GM12891 (cell line): ENCODE measurements around the gene GALP. TPM values are rescaled to one million over a fixed set of nuclear protein-coding genes. Genes with fewer than 3 reads are reported as not detected.
"Not testable (repeated sequence)": the region's sequence is repeated elsewhere in the genome, so short reads cannot be mapped to it uniquely, and the experiment has no call there.

Source experiments
- DNase-seq: peaks from one replicate; pipeline ENCODE4 v3.0.0; 2011; ENCODE audit warnings: low spot score; ENCODE audit not compliant: insufficient read length
- FAIRE-seq: peaks from 2 replicates; lab custom pipeline; 2011; peaks lifted over from hg19 to GRCh38; lab: Jason Lieb, UNC
- PAX5 ChIP-seq: IDR thresholded peaks from 2 replicates; pipeline ENCODE4 v1.6.1; 2011; ENCODE audit warnings: low read length, moderate library complexity, mild to moderate bottlenecking; ENCODE audit not compliant: insufficient read depth, severe bottlenecking
- POLR2A ChIP-seq: IDR thresholded peaks from 2 replicates; pipeline ENCODE4 v1.6.1; 2011; ENCODE audit warnings: low read depth, low read length, control low read depth
- POLR2AphosphoS5 ChIP-seq: IDR thresholded peaks from 2 replicates; pipeline ENCODE4 v1.6.1; 2011; ENCODE audit warnings: low read depth, low read length, control low read depth
- POU2F2 ChIP-seq: IDR thresholded peaks from 2 replicates; pipeline ENCODE4 v1.6.1; 2011; ENCODE audit warnings: low read depth, mild to moderate bottlenecking, control low read depth, low read length, moderate library complexity
- SPI1 ChIP-seq: IDR thresholded peaks from 2 replicates; pipeline ENCODE4 v1.6.1; 2011; ENCODE audit warnings: low read depth, low read length, control low read depth
- TAF1 ChIP-seq: IDR thresholded peaks from 2 replicates; pipeline ENCODE4 v1.6.1; 2011; ENCODE audit warnings: low read depth, low read length, control low read depth
- polyA plus RNA-seq: library from polyadenylated mRNA; unstranded; fragments of >200 nt; gene quantifications from one replicate; pipeline ENCODE4 v1.2.1, GENCODE V29; 2012; ENCODE audit warnings: low read depth, missing spikeins, inconsistent platforms; ENCODE audit not compliant: missing spikeins

GALP gene
- not detected for polyA plus RNA-seq

GRCh38 chr19:56175861-56176307 is at the start of gene GALP:
TSS of gene GALP (plus strand) at chr19:56176008. CDS start at chr19:56177109, 1,101 bp downstream.
- DNase-seq, FAIRE-seq: not testable (repeated sequence)

GRCh38 chr19:56126983-56127780 is 48.6 kb upstream of the GALP start:
- FAIRE-seq = no peak
- TF ChIP-seq PAX5 (no peak), POU2F2 (no peak), TAF1 (no peak), POLR2A (no peak)
- no peak for DNase-seq

- no peak for DNase-seq
- TF ChIP-seq PAX5 (no peak), TAF1 (no peak), SPI1 (no peak), POLR2A (no peak), POU2F2 (no peak), POLR2AphosphoS5 (no peak)
- no peak for FAIRE-seq
Measured at GRCh38 chr19:56130006-56130405, 45.8 kb upstream of the GALP start.

GRCh38 chr19:56131651-56132050 is 44.2 kb upstream of the GALP start:
- no peak for TF ChIP-seq POU2F2
- no peak for TF ChIP-seq POLR2A
- TF ChIP-seq TAF1 = no peak
- no peak for TF ChIP-seq SPI1
- no peak for TF ChIP-seq POLR2AphosphoS5
- no peak for TF ChIP-seq PAX5
- FAIRE-seq (no peak), DNase-seq (no peak)

GRCh38 chr19:56132316-56132822 is 43.4 kb upstream of the GALP start:
- DNase-seq (no peak), FAIRE-seq (no peak)
- TF ChIP-seq POLR2A (no peak), POLR2AphosphoS5 (no peak)

- TF ChIP-seq POLR2A (no peak), TAF1 (no peak), PAX5 (no peak), POLR2AphosphoS5 (no peak), SPI1 (no peak), POU2F2 (no peak)
- DNase-seq (no peak), FAIRE-seq (peak; percentile 77)
Measured at GRCh38 chr19:56133858-56134653, 41.8 kb upstream of the GALP start.

GRCh38 chr19:56134654-56134921 is 41.2 kb upstream of the GALP start:
- DNase-seq (no peak), FAIRE-seq (no peak)
- TF ChIP-seq PAX5 (no peak), SPI1 (no peak), POU2F2 (no peak), POLR2AphosphoS5 (no peak), POLR2A (no peak), TAF1 (no peak)

- FAIRE-seq = no peak
- DNase-seq = no peak
- TF ChIP-seq PAX5 (no peak), TAF1 (no peak), SPI1 (no peak), POLR2AphosphoS5 (no peak), POLR2A (no peak), POU2F2 (no peak)
Measured at GRCh38 chr19:56136362-56136761, 39.4 kb upstream of the GALP start.

GRCh38 chr19:56137405-56137804 is 38.4 kb upstream of the GALP start:
- no peak for TF ChIP-seq POLR2AphosphoS5
- no peak for TF ChIP-seq TAF1
- TF ChIP-seq SPI1 = no peak
- TF ChIP-seq POU2F2 = no peak
- no peak for TF ChIP-seq PAX5
- no peak for TF ChIP-seq POLR2A
- no peak for DNase-seq
- FAIRE-seq = no peak

GRCh38 chr19:56138069-56138468 is 37.7 kb upstream of the GALP start:
- no peak for TF ChIP-seq PAX5
- DNase-seq (no peak), FAIRE-seq (no peak)
